CD4-positive, alpha-beta T cell treated with Interleukin-17A for 4 hours (primary cell): ENCODE measurements around the gene KIRREL3.

Source experiments
- DNase-seq: peaks from one replicate; pipeline ENCODE4 v3.0.0-alpha.2; 2020; ENCODE audit warnings: mixed read lengths

The KIRREL3 gene

GRCh38 chr11:126658306-126659056, 342.1 kb downstream of the KIRREL3 start:
- DNase-seq = no peak

- no peak for DNase-seq
These were observed 344.8 kb downstream of the KIRREL3 start for GRCh38 chr11:126655807-126656128.

GRCh38 chr11:126654886-126655806, 345.4 kb downstream of the KIRREL3 start:
- DNase-seq = no peak

GRCh38 chr11:126653040-126653439, 347.5 kb downstream of the KIRREL3 start:
- no peak for DNase-seq

- no peak for DNase-seq
These were observed 352.8 kb downstream of the KIRREL3 start for GRCh38 chr11:126647735-126648134.

- no peak for DNase-seq
These were observed 353.6 kb downstream of the KIRREL3 start for GRCh38 chr11:126646701-126647557.

GRCh38 chr11:126645186-126645585, 355.4 kb downstream of the KIRREL3 start:
- no peak for DNase-seq

GRCh38 chr11:126640186-126640585, 360.4 kb downstream of the KIRREL3 start:
- no peak for DNase-seq

- no peak for DNase-seq
These were observed 360.9 kb downstream of the KIRREL3 start for GRCh38 chr11:126639692-126640091.

GRCh38 chr11:126638648-126639047, 361.9 kb downstream of the KIRREL3 start:
- no peak for DNase-seq

- DNase-seq = no peak
These were observed 362.8 kb downstream of the KIRREL3 start for GRCh38 chr11:126637795-126638175.

GRCh38 chr11:126636911-126637794, 363.4 kb downstream of the KIRREL3 start:
- no peak for DNase-seq

- no peak for DNase-seq
These were observed 365.1 kb downstream of the KIRREL3 start for GRCh38 chr11:126635511-126635910.

GRCh38 chr11:126634963-126635362, 365.6 kb downstream of the KIRREL3 start:
- no peak for DNase-seq

GRCh38 chr11:126633330-126633729, 367.2 kb downstream of the KIRREL3 start:
- DNase-seq = no peak

GRCh38 chr11:126630893-126631798, 369.4 kb downstream of the KIRREL3 start:
- no peak for DNase-seq

GRCh38 chr11:126630488-126630887, 370.1 kb downstream of the KIRREL3 start:
- no peak for DNase-seq

- DNase-seq = no peak
These were observed 371.6 kb downstream of the KIRREL3 start for GRCh38 chr11:126628790-126629621.

- no peak for DNase-seq
These were observed 372.1 kb downstream of the KIRREL3 start for GRCh38 chr11:126628450-126628789.

- DNase-seq = no peak
These were observed 373.1 kb downstream of the KIRREL3 start for GRCh38 chr11:126627421-126627820.
